ENCODE measurements around the gene DNMT1.

DNA sequence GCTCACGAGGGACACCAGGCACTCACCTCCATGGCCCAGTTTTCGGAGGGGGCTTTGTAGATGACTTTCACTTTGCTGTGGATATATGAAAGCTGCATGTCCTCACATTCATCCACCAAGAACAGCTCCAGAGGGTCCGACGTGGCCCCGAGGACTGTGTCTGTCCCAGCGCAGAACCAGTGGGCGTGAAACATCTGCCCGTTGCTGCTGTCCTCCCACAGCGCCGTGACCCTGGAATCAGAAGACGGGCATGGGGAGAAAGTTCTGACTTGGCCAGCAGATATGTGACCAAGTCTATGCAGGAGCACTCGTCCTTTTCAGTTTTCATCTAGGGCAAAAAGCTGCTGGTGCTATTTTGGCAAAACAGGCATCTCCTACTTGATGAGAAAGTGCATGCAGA lies 45.3 kb downstream of the DNMT1 start:
- TF ChIP-seq POLR2AphosphoS5 (IDR thresholded peaks at IDR 0.05; ENCODE audit: borderline replicate concordance, low read depth, low read length): no peak
- no peak for TF ChIP-seq EZH2 (IDR thresholded peaks at IDR 0.05)
